ENCODE data around the gene SAMHD1. TPM values are rescaled to one million over a fixed set of nuclear protein-coding genes. Genes with fewer than 3 reads are reported as not detected.

Gene SAMHD1
- total and polyA plus RNA-seq, 9 of the 15 experiments (the other 6 are each of a cell fraction or from before 2014, with no cell fraction given): 6.8 to 20.4 (median 14.8) TPM

- TF ChIP-seq ID3 (CRISPR knock-in tag; IDR thresholded peaks at IDR 0.05) (no peak), ID3 (tag; IDR thresholded peaks at IDR 0.05) (no peak), ZNF655 (CRISPR knock-in tag; IDR thresholded peaks at IDR 0.05) (no peak), NR3C1 (CRISPR knock-in tag; IDR thresholded peaks at IDR 0.05) (no peak), SMARCE1 (IDR thresholded peaks at IDR 0.05) (peak; percentile 88; the same call in 1 of the 2 replicates), POLR2AphosphoS2 (IDR thresholded peaks at IDR 0.05; ENCODE audit: low read length) (no peak), POLR3G (IDR thresholded peaks at IDR 0.05; ENCODE audit: extremely low read depth, insufficient read length, insufficient replicate concordance) (no peak), ZNF280A (IDR thresholded peaks at IDR 0.05; ENCODE audit: low read depth, partially characterized antibody) (no peak), CCNT2 (IDR thresholded peaks at IDR 0.05; ENCODE audit: borderline replicate concordance, extremely low read depth, insufficient read length, low read depth, low read length) (peak; percentile 48), ZNF518B (CRISPR knock-in tag; IDR thresholded peaks at IDR 0.05) (no peak), AFF4 (CRISPR knock-in tag; IDR thresholded peaks at IDR 0.05) (no peak; the same call in 1 of the 2 replicates), NR2C1 (IDR thresholded peaks at IDR 0.05) (no peak), NR2C1 (tag; IDR thresholded peaks at IDR 0.05) (0 out of 2 replicates have a peak, but pooled peaks have one; percentile 49)
Observed at GRCh38 chr20:36873498-36874189, 77.9 kb downstream of the SAMHD1 start (continued).

Measured in K562 (cell line).